NCI-H1436 treated with DMSO at 0.1 percent for 48 hours (cell line): ENCODE measurements around the gene NOXRED1.
"Not testable (repeated sequence)": the region's sequence is repeated elsewhere in the genome, so short reads cannot be mapped to it uniquely, and the experiment has no call there.

ENCODE experiments used
- DNase-seq: peaks from one replicate; lab custom pipeline; 2025; lab: John Stamatoyannopoulos, UW

The NOXRED1 gene

GRCh38 chr14:77423423-77423822 lies at the start of gene NOXRED1:
NOXRED1 (minus strand) TSS chr14:77423523; CDS start chr14:77422889, 634 bp downstream.
- DNase-seq, result no peak

GRCh38 chr14:77470224-77470870 lies 47.0 kb upstream of the NOXRED1 start:
- no peak for DNase-seq

- DNase-seq, result no peak
Observed at GRCh38 chr14:77469539-77469938, 46.2 kb upstream of the NOXRED1 start.

- no peak for DNase-seq
Observed at GRCh38 chr14:77469067-77469505, 45.8 kb upstream of the NOXRED1 start.

GRCh38 chr14:77467801-77468200 lies 44.5 kb upstream of the NOXRED1 start:
- DNase-seq, result no peak

- no peak for DNase-seq
Observed at GRCh38 chr14:77459072-77459723, 35.9 kb upstream of the NOXRED1 start.

- DNase-seq, result no peak
Observed at GRCh38 chr14:77458249-77458950, 35.1 kb upstream of the NOXRED1 start.

GRCh38 chr14:77457522-77458248 lies 34.4 kb upstream of the NOXRED1 start, which contains the start of the genes AHSA1 and VIPAS39:
AHSA1 (plus strand) TSS chr14:77458093; CDS start chr14:77458190, 97 bp downstream.
VIPAS39 (minus strand) TSS chr14:77457601; CDS start chr14:77454102, 3,499 bp downstream.
- peak; percentile 96 for DNase-seq

GRCh38 chr14:77457115-77457521 lies 33.8 kb upstream of the NOXRED1 start:
- DNase-seq, result no peak

GRCh38 chr14:77455966-77456640 lies 32.8 kb upstream of the NOXRED1 start:
- no peak for DNase-seq

GRCh38 chr14:77442196-77442595 lies 18.9 kb upstream of the NOXRED1 start:
- DNase-seq, result no peak

GRCh38 chr14:77439861-77440260 lies 16.5 kb upstream of the NOXRED1 start:
- DNase-seq, result no peak

GRCh38 chr14:77438596-77438995 lies 15.3 kb upstream of the NOXRED1 start:
- DNase-seq, result no peak

GRCh38 chr14:77436042-77436441 lies 12.7 kb upstream of the NOXRED1 start:
- no peak for DNase-seq

GRCh38 chr14:77426396-77426795 lies 3.1 kb upstream of the NOXRED1 start:
- DNase-seq, result no peak

GRCh38 chr14:77424862-77425261 lies 1.5 kb upstream of the NOXRED1 start:
- DNase-seq, result no peak

- no peak for DNase-seq
Observed at GRCh38 chr14:77421201-77421600, 2.1 kb downstream of the NOXRED1 start.

- no peak for DNase-seq
Observed at GRCh38 chr14:77416836-77417235, 6.5 kb downstream of the NOXRED1 start.

- DNase-seq, result not testable (repeated sequence)
Observed at GRCh38 chr14:77416098-77416497, 7.2 kb downstream of the NOXRED1 start.

- not testable (repeated sequence) for DNase-seq
Observed at GRCh38 chr14:77415403-77416030, 7.8 kb downstream of the NOXRED1 start.

- no peak for DNase-seq
Observed at GRCh38 chr14:77409131-77409533, 14.2 kb downstream of the NOXRED1 start.
